Hematopoietic multipotent progenitor cell treated with erythropoietin and hydrocortisone succinate and interleukin-3 and kit ligand, for 6 days (in vitro differentiated cells): ENCODE measurements around the gene ABCG4.
"Not testable (repeated sequence)": the region's sequence is repeated elsewhere in the genome, so short reads cannot be mapped to it uniquely, and the experiment has no call there.

Source experiments
- DNase-seq: peaks from one replicate; pipeline ENCODE4 v3.0.0-alpha.2; 2015

Gene ABCG4

DNA sequence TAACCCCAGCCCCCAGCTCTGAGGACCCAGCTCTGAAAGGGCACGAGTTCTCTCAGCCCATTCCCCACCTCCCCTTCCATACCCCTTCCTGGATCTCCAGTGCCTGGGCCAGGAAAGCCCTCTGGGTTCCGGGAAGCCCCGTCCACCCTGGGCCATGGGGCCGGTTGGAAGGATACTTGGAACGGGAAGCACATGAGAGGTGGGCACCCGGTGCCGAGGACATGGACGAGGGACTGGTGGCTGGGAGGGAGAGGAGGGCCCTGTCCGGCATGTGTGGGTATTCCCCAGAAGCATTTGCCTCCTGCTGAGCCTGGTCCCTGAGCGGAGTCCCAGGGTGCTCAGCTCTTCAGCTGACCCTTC is 32.6 kb upstream of the ABCG4 start:
- DNase-seq: no peak

DNA sequence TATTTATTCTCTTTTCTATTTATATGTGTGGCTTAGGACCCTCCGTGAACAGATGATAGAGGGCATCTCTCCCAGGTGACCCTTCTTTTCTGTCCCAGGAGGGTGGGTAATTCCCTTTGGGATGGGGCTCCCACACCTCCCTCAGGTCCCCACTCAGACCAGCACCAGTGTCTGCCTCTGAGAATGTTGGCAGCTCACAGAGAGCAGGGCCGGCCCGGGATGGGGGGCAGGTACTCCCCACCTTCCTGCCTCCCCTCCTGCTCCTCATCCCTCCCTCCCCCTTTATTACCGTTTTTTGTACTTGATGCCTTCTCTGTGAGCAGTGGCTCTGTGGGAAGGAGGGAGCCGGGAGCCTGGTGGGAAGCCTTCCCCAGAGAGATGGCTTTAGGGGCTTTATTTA is 32.3 kb upstream of the ABCG4 start:
- DNase-seq: no peak

DNA sequence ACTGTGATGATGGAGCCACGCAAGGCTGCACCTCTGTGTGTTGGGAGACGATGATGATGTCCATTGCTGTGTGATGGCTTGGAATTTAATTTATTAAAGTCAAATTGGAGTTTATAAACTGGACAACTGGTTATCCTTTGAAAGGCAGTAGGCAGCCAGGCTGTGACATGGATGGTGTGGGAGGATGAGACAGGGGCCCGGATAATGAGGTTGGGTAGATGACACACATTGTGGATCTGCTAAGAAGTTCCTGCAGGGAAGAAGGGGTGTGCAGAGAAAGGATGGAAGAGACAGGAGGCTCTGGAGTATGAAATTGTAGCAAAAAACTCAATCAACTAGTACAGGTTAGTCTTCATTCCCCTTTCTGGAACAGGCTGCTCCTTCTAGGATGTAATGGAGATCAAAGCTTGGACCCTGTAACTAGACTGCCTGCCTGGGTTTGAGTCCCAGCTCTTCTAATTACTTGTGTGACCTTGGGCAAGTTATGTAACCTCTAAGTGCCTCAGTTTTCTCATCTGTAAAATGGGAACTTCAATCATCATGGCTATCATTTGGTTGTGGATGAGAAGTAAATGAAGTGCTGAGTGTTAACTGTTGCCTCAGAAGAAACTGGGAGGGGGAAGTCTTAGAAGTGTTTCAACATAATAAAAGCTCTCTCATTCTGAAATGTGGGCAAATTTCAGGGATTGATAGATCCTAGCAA is 31.7 kb upstream of the ABCG4 start:
- no peak for DNase-seq

DNA sequence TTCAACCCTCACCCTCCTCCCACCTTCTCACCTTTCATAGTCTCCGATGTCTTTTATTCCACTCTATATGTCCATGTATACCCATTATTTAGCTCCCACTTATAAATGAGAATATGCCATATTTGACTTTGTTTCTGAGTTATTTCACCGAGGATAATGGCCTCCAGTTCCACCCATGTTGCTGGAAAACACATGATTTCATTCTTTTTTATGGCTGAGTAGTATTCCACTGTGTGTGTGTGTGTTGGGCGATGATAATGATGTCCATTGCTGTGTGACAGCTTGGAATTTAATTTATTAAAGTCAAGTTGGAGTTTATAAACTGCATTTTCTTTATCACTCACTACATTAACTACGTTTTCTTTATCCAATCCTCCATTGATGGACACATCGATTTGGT is 30.6 kb upstream of the ABCG4 start:
- DNase-seq: no peak

DNA sequence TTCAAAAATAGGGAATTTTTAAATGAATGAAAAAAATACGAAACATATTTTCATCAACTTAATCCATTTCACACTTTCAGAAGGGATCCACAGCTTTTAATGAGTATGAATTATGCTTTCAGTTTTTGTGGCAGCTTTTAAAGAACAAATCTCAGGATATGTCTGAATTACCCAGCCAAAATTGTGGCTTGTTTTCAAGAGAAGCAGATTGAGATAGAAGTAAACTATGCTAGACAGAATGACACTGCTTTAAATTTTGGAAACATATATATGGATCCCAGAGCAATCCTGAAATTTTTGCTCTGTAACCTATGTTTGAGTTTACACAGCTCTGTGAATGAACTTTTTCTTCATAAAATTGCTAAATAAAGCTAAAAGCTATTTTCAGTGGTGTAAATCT is 29.9 kb upstream of the ABCG4 start:
- DNase-seq: no peak

DNA sequence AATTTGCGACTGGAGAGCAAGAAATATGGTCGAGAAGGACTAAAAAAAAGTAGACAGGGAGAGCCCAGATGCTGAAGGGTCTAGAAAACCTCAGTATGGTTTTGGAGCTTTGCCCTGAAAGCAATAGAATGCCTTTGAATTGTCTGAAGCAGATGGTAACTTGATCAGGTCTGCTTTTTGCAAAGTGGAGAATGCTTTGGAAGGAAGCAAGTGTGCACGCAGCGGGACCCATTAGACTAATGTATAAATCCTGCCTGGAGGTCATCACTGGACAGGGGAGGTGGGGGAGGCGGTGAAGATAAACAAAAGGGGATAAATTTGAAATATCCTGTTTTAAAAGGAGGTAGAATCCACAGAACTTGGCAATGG is 28.2 kb upstream of the ABCG4 start:
- DNase-seq: peak; percentile 45

DNA sequence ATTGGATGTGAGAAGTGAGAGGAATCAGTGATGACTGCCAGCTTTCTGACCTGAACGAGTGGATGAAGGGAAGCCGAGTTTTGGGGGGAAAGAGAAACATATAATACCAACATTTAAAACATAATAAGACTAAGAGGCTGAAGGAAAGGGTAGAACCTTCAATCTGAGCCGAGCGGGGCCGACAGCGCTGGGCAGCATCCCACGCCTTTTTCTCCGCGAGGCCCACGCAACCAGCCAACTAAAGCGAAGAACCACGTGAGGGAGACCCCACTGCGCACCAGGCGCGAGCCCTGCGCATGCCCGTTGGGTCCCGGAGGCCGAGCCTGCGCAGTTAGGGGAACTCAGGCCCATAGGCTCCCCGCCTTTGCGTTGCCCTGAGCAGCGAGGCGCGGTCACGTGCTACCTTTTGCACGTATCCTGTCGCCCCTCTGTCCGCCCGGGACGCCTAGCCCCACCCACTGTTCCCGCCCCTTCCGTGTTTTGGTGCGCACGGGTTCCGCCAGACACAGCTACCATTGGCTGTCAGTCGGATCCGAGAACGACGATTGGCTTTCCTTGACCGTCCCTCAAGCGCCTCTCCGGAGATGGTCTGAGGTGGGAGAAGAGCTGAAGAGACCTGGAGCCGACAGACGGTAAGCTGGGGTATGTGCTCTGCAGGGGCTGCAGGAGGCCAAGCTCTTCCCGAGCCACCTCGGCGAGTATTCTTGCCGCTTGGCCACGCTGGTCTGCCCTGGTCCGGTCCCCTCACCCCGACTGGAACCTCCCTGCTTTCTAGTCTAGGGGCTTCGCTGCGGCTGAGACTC is 27.6 kb upstream of the ABCG4 start, which contains the start of gene HINFP:
Gene HINFP, plus strand, starts transcription at position 573 of the 803 bp plus-strand sequence. CDS start 5,365 bp downstream, outside the sequence.
- DNase-seq: peak; percentile 99

DNA sequence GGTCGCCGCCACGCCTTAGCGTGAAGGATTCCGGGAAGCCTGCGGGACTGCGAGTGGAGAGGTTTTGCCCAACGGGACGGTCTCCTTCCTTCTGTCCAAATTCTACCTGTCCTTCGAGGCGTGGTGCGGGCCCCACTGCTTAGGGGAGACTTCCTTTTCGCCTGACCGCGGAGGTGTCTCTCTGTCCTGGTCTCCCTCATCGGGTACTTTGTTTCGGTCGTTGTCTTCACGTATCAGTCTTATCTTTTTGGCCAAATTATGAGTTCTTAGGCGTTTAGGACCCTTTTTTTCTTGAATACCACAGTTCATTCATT is 27.1 kb upstream of the ABCG4 start:
- no peak for DNase-seq

DNA sequence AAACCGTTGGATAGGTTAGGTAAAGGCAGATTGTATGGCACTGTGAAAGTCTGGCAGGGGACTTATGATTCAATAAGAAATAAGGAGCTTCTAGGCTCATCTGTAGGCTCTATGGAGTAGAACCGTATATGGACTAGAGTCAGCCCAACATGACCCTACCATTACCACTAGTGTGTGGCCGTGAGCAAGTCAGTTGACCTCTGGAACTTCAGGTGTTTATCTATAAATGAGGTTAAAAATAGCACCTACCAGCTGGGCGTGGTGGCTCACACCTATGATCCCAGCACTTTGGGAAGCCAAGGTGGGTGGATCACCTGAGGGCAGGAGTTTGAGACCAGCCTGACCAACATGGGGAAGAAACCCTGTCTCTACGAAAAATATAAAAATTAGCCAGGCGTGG is 23.0 kb upstream of the ABCG4 start:
- no peak for DNase-seq

DNA sequence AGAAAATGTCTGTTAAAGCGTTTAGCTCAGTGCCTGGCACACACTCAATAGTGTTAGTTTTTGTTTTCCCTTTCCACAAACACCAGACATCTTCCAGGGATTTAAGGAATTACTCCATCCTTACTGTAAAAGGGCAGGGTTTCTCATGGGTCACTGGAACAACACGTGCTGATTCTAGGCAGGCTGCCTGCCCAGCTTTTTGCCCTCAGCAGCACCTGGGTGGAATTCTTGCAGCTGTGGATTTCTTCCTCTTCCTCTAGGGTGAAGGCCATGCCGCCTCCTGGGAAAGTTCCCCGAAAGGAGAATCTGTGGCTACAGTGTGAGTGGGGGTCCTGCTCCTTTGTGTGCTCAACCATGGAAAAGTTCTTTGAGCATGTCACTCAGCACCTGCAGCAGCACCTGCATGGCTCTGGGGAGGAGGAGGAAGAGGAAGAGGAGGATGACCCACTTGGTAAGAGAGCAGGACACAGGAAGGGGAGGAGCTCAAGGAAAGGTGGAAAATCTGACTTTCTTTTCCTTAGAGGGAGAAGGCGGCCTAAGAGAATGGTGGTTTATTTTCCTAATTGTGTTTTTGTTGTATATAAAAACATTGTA is 22.1 kb upstream of the ABCG4 start:
- DNase-seq: no peak

DNA sequence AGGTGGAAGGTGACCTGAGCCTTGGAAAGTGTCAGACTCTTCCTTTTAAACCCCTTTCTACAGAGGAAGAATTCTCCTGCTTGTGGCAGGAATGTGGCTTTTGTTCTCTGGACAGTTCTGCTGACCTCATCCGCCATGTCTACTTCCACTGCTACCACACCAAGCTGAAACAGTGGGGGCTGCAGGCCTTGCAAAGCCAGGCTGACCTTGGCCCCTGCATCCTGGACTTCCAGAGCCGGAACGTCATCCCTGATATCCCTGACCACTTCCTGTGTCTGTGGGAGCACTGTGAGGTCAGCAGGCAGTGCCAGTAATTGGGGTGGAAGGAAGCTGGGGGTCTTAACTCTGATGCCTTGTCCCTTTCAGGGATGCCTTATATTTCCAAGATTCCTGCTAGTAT is 18.2 kb upstream of the ABCG4 start:
- DNase-seq: no peak

DNA sequence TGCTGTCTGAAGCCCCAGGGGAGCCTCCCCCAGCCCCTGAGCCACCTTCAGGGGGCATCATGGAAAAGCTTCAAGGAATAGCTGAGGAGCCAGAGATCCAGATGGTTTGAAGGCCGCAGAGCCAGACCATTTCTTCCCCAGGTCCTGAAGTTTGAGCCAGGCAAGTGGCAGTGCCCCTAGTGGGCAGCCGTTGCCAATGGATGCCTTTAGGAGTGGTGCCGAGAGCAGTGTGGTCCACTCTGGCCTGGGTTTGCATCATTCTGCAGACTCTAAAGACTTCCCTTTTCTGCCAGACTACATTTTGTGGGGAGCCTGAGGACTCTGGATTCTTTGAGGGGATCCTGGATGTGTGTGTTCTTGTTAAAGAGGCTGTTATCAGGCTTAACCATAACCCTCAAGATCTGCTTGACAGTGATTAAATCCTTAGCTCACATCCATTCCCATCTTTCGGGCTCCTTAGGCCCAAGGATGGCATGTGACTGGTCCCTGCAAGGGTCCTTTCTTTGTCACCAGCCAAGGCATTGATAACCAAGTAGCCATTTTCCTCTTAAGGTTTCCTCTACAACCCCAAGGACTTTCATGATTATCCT is 14.4 kb upstream of the ABCG4 start:
- peak; percentile 65 for DNase-seq

DNA sequence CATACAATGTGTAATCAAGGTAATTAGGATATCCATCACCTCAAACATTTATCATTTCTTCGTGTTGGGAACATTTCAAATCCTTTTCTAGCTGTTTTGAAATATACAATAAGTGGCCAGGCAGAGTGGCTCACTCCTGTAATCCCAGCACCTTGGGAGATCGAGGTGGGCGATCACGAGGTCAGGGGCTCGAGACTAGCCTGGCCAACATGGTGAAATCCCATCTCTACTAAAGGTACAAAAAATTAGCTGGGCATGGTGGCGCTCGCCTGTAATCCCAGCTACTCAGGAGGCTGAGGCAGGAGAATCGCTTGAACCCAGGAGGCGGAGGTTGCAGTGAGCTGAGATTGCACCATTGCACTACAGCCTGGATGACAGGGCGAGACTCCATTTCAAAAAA is 9.6 kb upstream of the ABCG4 start:
- DNase-seq: not testable (repeated sequence)

DNA sequence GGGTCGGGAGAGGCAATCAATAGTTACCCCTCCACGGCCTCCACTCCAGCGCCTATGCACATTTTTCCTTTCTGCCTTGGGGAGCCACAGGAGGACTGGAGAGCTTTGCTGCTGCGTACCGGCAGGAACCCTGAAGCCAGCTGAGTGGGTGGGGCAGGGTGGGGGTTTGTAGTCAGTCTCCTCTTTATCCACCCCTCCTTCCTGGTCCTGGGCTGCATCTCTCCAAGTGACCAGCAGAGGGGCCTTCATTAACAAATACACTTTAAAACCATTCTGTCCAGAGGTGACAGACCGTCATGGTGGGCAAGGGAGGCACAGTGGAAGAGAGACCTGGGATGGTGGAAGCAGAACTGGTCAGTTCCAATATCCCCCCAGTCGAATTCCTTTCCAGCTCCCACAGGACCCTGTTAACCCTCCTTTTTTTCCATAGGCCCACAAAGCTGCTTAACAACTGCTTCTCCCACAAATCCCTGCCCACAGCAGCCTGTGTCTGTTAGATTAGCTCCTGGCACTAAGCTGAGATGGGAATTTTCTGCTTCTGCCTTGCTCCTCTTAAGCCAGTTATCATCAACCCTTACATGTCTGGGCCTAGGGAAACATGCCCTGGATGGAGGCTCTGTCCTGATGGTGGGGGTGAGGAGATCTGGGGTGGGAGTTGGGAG is 3.9 kb upstream of the ABCG4 start:
- peak; percentile 93 for DNase-seq

DNA sequence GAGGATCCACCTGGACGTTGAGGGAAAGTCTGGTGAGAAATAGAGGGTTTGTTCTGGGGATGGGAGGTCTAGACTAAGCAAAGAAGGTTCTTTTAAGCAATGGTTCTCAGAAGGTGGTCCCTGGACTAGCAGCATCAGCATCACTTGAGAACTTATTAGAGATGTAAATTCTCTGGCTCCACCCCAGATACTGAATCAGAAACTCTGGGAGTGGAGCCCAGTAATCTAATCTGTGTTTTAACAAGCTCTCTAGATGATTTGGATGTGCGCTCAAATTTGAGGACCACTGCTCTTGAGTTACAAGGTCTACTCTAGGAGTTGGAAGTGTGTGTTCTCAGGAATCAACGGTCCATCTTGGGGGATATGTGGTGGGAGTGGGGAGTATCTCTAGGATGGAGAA is 3.3 kb upstream of the ABCG4 start:
- no peak for DNase-seq

DNA sequence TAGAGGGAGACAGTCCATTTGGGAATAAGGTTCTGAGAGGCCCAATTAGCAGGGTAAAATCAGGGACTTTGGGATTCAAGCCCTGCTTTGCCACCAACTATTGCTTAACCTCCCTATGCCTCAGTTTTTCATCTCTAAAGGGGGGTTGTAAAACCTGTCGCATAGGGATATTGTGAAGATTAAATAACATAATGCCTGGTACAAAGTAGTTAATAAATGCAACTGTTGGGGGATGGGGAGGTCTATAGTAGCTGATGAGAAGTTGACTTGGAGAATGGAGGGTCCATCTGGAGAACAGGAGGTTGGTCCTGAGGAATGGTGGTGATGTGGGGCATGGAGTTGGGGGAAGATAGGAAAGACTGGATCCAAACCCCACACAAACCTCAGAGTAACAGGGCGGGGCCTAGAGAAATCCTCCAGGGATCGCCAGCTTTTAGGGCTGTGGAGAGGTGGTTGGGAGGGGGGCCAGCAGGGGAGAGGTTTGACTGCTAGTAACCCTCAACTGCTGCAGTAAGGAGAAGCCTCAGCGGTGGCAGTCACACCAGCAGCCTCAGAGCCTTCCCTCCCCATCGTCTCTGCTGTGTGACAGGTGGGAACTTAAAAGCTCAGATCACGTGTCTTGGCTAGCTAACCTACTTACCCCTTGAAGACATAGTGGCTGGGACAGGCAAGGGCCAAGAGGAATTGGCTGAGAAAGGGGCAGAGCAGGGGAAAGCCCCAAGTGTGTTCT is 1.1 kb upstream of the ABCG4 start:
- no peak for DNase-seq

DNA sequence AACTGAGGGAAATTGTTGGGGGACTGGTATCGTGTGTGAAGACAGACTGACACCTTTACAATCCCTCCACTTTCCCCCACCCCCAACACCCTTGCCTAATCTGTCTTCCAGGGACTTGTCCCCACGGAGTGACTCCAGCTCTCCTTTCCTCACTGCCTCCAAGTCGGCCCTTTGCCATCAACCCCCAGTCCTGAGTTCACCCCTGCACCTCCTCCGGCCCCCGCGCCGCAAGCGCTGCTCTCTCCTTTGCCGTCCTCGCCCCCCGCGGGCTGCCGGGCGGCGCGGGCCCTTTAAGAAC is 183 bp upstream of the ABCG4 start:
- no peak for DNase-seq

DNA sequence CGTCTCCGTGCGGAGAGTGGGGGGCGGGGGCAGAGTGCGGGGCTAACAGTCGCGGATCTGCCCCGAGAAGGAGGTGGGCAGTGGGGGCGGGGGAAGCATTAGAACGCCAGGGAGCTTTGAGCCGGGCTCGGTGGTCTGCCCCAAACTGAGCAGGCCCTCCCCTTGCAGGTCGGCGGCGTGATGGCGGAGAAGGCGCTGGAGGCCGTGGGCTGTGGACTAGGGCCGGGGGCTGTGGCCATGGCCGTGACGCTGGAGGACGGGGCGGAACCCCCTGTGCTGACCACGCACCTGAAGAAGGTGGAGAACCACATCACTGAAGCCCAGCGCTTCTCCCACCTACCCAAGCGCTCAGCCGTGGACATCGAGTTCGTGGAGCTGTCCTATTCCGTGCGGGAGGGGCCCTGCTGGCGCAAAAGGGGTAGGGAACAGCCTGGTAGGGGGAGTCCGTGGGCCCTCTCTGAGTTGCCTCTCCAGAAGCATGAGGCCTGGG is 979 bp downstream of the ABCG4 start:
- no peak for DNase-seq

DNA sequence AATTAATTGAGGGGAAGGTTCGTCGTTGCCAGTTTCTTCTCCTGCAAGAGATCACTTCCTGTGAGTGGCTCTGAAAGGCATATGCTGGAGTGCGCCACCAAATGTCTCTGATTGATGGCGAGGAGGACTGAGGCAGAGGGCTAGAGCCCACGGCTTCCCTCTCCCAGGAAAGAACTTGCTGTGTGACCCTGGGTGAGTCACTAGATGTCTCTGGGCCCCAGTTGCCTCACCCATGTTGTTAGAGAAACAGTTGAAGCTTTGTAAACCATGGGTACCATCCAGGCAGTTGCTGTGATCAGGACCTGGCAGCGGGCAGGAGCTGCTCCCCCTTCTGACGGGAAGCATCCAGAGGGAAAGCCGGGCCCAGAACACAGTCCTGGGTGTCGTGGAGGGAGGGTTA is 3.2 kb downstream of the ABCG4 start:
- no peak for DNase-seq

DNA sequence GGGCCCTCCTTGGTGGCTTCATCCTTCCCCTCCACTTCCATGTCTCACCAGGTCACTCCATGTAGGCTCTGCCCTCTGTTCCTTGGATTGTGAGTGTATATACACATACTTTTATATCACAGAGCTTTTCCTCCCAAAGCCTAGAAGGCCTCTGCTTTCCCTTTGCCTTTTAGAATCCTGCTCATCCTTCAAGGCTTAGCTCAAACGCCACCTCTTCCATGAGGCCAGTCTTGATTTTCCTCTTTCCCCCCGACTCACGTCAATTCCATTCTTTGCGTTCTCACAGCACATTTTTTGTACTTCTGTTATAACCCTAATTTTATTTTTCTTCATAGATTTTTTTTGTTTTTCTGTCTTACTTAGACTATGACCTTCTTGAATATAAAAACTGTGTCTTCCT is 3.8 kb downstream of the ABCG4 start:
- no peak for DNase-seq

DNA sequence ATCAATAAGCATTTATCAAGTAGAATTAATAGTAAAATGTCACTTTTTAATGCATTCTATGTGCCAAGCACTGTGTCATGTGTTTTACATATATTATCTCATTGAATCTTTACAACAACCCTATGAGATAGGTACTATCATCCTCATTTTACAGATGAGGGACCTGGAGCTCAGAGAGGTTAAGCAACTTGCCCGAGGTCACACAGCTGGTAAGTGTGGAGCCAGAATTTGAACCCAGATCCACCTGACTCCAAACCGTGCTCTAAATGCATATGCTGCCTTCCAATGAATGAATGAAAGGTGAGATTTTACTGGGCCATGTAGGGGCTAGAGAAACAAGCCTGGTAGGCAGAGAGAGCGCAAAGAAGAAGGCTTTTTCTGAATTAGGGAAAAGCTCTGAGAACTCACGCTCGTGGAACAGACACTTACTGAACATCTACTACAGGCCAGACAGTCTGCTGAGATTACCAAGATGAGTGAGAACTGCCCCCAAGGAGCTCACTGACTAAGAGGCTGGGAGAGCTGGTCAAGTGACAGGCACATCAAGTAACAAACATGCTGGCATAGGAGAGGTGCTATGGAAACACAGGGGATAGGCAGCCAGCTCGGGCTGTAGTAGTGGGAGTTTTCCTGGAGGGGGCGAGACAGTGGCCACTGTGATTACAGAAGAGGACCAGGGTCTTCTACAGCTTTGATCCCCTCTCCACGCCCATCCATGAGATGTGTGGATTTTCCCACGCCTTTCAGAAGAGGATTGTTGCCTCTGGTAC is 4.4 kb downstream of the ABCG4 start:
- no peak for DNase-seq

DNA sequence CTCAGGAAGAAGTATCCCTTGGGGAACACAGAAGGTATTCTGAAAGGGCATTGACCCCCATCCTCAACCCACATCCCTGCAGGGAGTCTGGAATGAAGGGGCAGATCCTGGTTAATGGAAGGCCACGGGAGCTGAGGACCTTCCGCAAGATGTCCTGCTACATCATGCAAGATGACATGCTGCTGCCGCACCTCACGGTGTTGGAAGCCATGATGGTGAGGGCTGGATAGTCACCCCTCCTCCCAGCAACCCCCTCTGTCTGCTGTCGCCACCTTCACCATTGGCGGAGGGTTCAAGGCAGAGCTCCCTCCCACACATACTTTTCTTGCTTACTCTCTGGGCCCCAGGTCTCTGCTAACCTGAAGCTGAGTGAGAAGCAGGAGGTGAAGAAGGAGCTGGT is 5.3 kb downstream of the ABCG4 start:
- no peak for DNase-seq
